HepG2 (cell line): ENCODE results near the gene KRT2. TPM values are rescaled to one million over a fixed set of nuclear protein-coding genes. Genes with fewer than 3 reads are reported as not detected.

Source experiments
- ATAC-seq: fragments of 200-7000 bp; cut with Tn5 transposase; 3 replicates; pipeline ENCODE4 v1.9.1; 2020; ENCODE audit warnings: mild to moderate bottlenecking, moderate library complexity
- BruUV-seq: library from RNA; stranded (reverse); fragments of 400-500 nt; replicated peaks from 2 replicates; lab custom pipeline; 2021; lab: Mats Ljungman, UMichigan
- CTCF ChIA-PET: fragments of 300-600 bp; formaldehyde crosslinking; extraction: SDS; loops from one replicate; lab custom pipeline; 2021; ENCODE audit warnings: low total read pairs, inconsistent platforms, low intra/inter-chr PET ratio; lab: Yijun Ruan, JAX
- POLR2A ChIA-PET: fragments of 350-600 bp; sonication (Branson Sonifier 250); formaldehyde crosslinking; loops from one replicate; lab custom pipeline; 2020; ENCODE audit warnings: antibody characterized with exemption, inconsistent platforms; lab: Yijun Ruan, JAX
- DNase-seq: peaks from one replicate; pipeline ENCODE4 v3.0.0-alpha.2; 2015; ENCODE audit warnings: low spot score
- FAIRE-seq: peaks from 3 replicates; lab custom pipeline; 2011; peaks lifted over from hg19 to GRCh38; lab: Jason Lieb, UNC
- H2AFZ ChIP-seq: one replicate; pipeline ENCODE4 v1.6.1; 2011; ENCODE audit warnings: low read length, inconsistent platforms
- H3K27ac ChIP-seq: fragments of 300-600 bp; 3 replicates; pipeline ENCODE4 v1.8.0; 2011; ENCODE audit warnings: mixed run types, mild to moderate bottlenecking, mixed read lengths, low read length, inconsistent platforms; ENCODE audit not compliant: insufficient read depth; ENCODE audit errors: extremely low read length
- H3K27me3 ChIP-seq, 2 experiments: fragments of 200-600 bp in 1 of 2; 2 replicates in 1 of 2; 3 replicates in 1 of 2; pipeline versions ENCODE4 v1.6.0 to v1.8.0; 2011; ENCODE audit warnings: low read length in 2 of 2, mild to moderate bottlenecking in 2 of 2, moderate library complexity in 2 of 2, inconsistent platforms in 1 of 2; ENCODE audit not compliant: insufficient read depth in 2 of 2, control insufficient read depth in 1 of 2
- H3K36me3 ChIP-seq, 2 experiments: fragments of 200-600 bp in 1 of 2; replicated peaks in 1 of 2; 2 replicates in 1 of 2; 3 replicates in 1 of 2; pipeline versions ENCODE4 v1.5.1 to v1.8.0; 2011; ENCODE audit warnings: low read length in 2 of 2, inconsistent platforms in 1 of 2; ENCODE audit not compliant: insufficient read depth in 2 of 2, control insufficient read depth in 1 of 2
- H3K4me1 ChIP-seq: 2 replicates; pipeline ENCODE4 v1.5.1; 2012; ENCODE audit warnings: low read length, inconsistent platforms; ENCODE audit not compliant: insufficient read depth
- H3K4me2 ChIP-seq: 2 replicates; pipeline ENCODE4 v1.6.0; 2011; ENCODE audit warnings: low read depth, low read length, inconsistent platforms
- H3K4me3 ChIP-seq, 3 experiments: fragments of 200-600 bp in 1 of 3; sonication (generic), shearing (Covaris generic) in 1 of 3; replicated peaks in 1 of 3; 2 replicates each; pipeline ENCODE4 v1.5.1; 2011 to 2016; ENCODE audit warnings: low read length in 3 of 3, inconsistent platforms in 2 of 3, low read depth in 2 of 3, mild to moderate bottlenecking in 2 of 3, control low read depth in 1 of 3, mixed read lengths in 1 of 3; ENCODE audit not compliant: insufficient read depth in 1 of 3
- H3K79me2 ChIP-seq: one replicate; pipeline ENCODE4 v1.6.1; 2011; ENCODE audit warnings: low read length, inconsistent platforms; ENCODE audit not compliant: insufficient read depth
- H3K9ac ChIP-seq: 2 replicates; pipeline ENCODE4 v1.6.0; 2011; ENCODE audit warnings: mild to moderate bottlenecking, low read depth, low read length, inconsistent platforms; ENCODE audit not compliant: insufficient read depth
- H3K9me3 ChIP-seq: 2 replicates; pipeline ENCODE4 v1.5.1; 2012; ENCODE audit warnings: mild to moderate bottlenecking, low read length
- H4K20me1 ChIP-seq: 2 replicates; pipeline ENCODE4 v1.6.0; 2011; ENCODE audit warnings: inconsistent platforms, mild to moderate bottlenecking, low read length, moderate library complexity; ENCODE audit not compliant: insufficient read depth
- ARID3A ChIP-seq: IDR thresholded peaks from 2 replicates; pipeline ENCODE4 v1.6.1; 2012; ENCODE audit warnings: low read depth, low read length, improper control_type of control experiment
- CSRNP1 ChIP-seq: sonication (generic); formaldehyde crosslinking; IDR thresholded peaks from 2 replicates; pipeline ENCODE4 v1.8.1; 2023; ENCODE audit warnings: mild to moderate bottlenecking, missing genetic modification reagents
- FOXP4 ChIP-seq: sonication (generic); formaldehyde crosslinking; IDR thresholded peaks from 2 replicates; pipeline ENCODE4 v1.4.0; 2020; ENCODE audit warnings: missing genetic modification reagents
- HIC2 ChIP-seq: sonication (generic); formaldehyde crosslinking; IDR thresholded peaks from 2 replicates; pipeline ENCODE4 v1.9.0; 2022; ENCODE audit warnings: low read depth, missing genetic modification reagents
- KLF12 ChIP-seq: sonication (generic); formaldehyde crosslinking; IDR thresholded peaks from 2 replicates; pipeline ENCODE4 v1.4.0; 2020; ENCODE audit warnings: missing genetic modification reagents, borderline replicate concordance
- POLR2AphosphoS5 ChIP-seq: IDR thresholded peaks from 2 replicates; pipeline ENCODE4 v1.6.1; 2012; ENCODE audit warnings: low read depth, low read length
- PRPF4 ChIP-seq: fragments of 200-400 bp; formaldehyde crosslinking; IDR thresholded peaks from 2 replicates; pipeline ENCODE4 v1.6.1; 2016; ENCODE audit warnings: low read length, low read depth; ENCODE audit not compliant: poor library complexity, severe bottlenecking
- YEATS4 ChIP-seq: sonication (generic); formaldehyde crosslinking; IDR thresholded peaks from 2 replicates; pipeline ENCODE4 v1.4.0; 2020; ENCODE audit warnings: missing genetic modification reagents, borderline replicate concordance
- ZNF253 ChIP-seq: sonication (generic); formaldehyde crosslinking; IDR thresholded peaks from 2 replicates; pipeline ENCODE4 v1.8.0; 2022; ENCODE audit warnings: mild to moderate bottlenecking, missing genetic modification reagents, borderline replicate concordance
- ZNF577 ChIP-seq: sonication (generic); formaldehyde crosslinking; IDR thresholded peaks from 2 replicates; pipeline ENCODE4 v1.4.0; 2020; ENCODE audit warnings: mild to moderate bottlenecking, low read depth, missing genetic modification reagents, borderline replicate concordance
- ZNF850 ChIP-seq: sonication (generic); formaldehyde crosslinking; conservative IDR thresholded peaks from 2 replicates; pipeline ENCODE4 v1.9.0; 2021; ENCODE audit warnings: mild to moderate bottlenecking, missing genetic modification reagents
- WGBS: methylation state at CpG from one replicate; pipeline ENCODE4 v1.1.6; 2017; ENCODE audit warnings: low lambda C conversion rate; 5-methylcytosine and 5-hydroxymethylcytosine counted together
- in situ Hi-C: cut with HindIII; loops from 2 replicates; pipeline ENCODE4 v1.10.0; 2017; ENCODE audit warnings: low pct_unique_long_range_greater_than_20kb; ENCODE audit not compliant: extremely low pct_ligation_motif_present
- intact Hi-C: fragments of 100-400 bp; cut with micrococcal nuclease; formaldehyde crosslinking; loops from one replicate; pipeline ENCODE4 v1.10.0; 2022; ENCODE audit not compliant: unreplicated experiment
- polyA plus RNA-seq, 8 experiments: library from polyadenylated mRNA; depleted of rRNA in 3 of 8; stranded (reverse) in 7 of 8; unstranded in 1 of 8; fragments of >200 nt; fragmentation: Illumina TruSeq in 4 of 8; extraction: Trizol in 4 of 8; gene quantifications; 2 replicates each; pipeline versions ENCODE4 v1.2.1 to v1.2.3, GENCODE V29; 2011 to 2016; ENCODE audit warnings: low read depth in 4 of 8, missing spikeins in 1 of 8, mixed read lengths in 1 of 8; ENCODE audit not compliant: insufficient read depth in 1 of 8
- total RNA-seq, 5 experiments: library from RNA; depleted of rRNA; stranded (reverse); fragments of >200 nt; fragmentation: Illumina TruSeq; extraction: Trizol; gene quantifications; 2 replicates each; pipeline ENCODE4 v1.2.3, GENCODE V29; 2016; ENCODE audit warnings: low read depth in 1 of 5

The KRT2 gene
- total and polyA plus RNA-seq, 2 of the 13 experiments (the other 11 are each of a cell fraction or from before 2014, with no cell fraction given): not detected

GRCh38 chr12:52683575-52684300 lies 31.7 kb upstream of the KRT2 start (continued):
- TF ChIP-seq CSRNP1 (CRISPR knock-in tag): no peak
- no peak for TF ChIP-seq ZNF253 (CRISPR knock-in tag)
- no peak for TF ChIP-seq ZNF850

- H3K36me3 ChIP-seq: no peaks in the 10 kb centered on the region
- BruUV-seq: no TSS peak
- in situ Hi-C loops: loop anchor here (25.0 kb wide), 1 partner anchor 304 kb away; no protein-coding TSS in a partner anchor
- H3K4me2 ChIP-seq: no peak overlapping the region
- no peak overlapping the region for H3K9ac ChIP-seq
- no peaks in the 10 kb centered on the region for H4K20me1 ChIP-seq
- FAIRE-seq (no peak), DNase-seq (no peak), ATAC-seq (no peak)
- H2AFZ ChIP-seq: no peak overlapping the region
- no peaks in the 10 kb centered on the region for H3K9me3 ChIP-seq
- intact Hi-C loops: no loop called here
- POLR2A ChIA-PET: no interaction called here
- H3K27ac ChIP-seq: no peak overlapping the region
- 1% methylated on average over 4 of the region's 4 CpGs for WGBS
- CTCF ChIA-PET: no interaction called here
- H3K4me1 ChIP-seq: no peaks in the 10 kb centered on the region
- no peak overlapping the region for H3K4me3 ChIP-seq
- H3K79me2 ChIP-seq: no peaks in the 10 kb centered on the region
- peaks cover 4 to 40% of the 10 kb centered on the region in 2 experiments; a peak in 3 of 5 replicates for H3K27me3 ChIP-seq
- TF ChIP-seq FOXP4 (CRISPR knock-in tag) (no peak), ARID3A (no peak), KLF12 (CRISPR knock-in tag) (no peak), CSRNP1 (CRISPR knock-in tag) (no peak), ZNF577 (CRISPR knock-in tag) (no peak), POLR2AphosphoS5 (no peak), YEATS4 (no peak), PRPF4 (no peak), HIC2 (CRISPR knock-in tag) (no peak)
Measured at GRCh38 chr12:52682938-52683574, 31.0 kb upstream of the KRT2 start.
